HG03139 (cell line): ENCODE data around the gene KYAT1.
"Not testable (repeated sequence)": the region's sequence is repeated elsewhere in the genome, so short reads cannot be mapped to it uniquely, and the experiment has no call there.

Experiments
- ATAC-seq: cut with Tn5 transposase; IDR thresholded peaks from one replicate; pipeline ENCODE4 v1.9.1; 2021; ENCODE audit not compliant: unreplicated experiment

The KYAT1 gene

GRCh38 chr9:128843171-128843570 is 38.6 kb downstream of the KYAT1 start:
- ATAC-seq, result not testable (repeated sequence)

DNA sequence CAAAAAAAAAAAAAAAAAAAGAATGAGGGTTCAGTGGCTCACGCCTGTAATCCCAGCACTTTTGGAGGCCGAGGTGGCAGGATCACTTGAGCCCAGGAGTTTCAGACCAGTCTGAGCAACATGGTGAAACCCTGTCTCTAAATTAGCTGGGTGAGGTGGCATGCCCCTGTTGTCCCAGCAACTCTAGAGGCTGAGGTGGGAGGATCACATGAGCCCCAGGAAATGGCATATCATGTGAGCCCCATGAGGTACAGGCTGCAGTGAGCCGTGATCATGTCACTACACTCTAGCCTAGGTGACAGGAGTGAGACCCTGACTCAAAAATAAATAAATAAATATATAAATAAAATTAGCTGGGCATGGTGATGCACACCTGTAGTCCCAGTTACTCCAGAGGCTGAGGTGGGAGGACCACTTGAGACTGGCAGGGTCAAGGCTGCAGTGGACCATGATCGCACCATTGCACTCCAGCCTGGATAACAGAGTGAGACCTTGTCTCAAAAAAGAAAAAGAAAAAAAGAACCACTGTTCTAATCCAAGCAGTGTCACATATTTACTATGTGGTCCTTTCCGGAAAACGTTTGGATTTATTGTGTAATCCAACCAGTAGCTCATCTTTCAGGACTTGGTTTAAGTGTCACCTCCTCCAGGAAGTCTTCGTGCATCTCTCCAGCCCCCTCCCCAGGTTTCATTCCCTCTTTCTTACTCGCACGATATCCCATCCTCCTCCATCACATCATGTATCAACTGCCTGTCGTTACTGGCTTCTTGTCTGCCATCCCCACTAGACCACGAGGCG is 39.9 kb downstream of the KYAT1 start:
- ATAC-seq, result no peak

- no peak for ATAC-seq
These were observed 41.2 kb downstream of the KYAT1 start for GRCh38 chr9:128840524-128840923.

DNA sequence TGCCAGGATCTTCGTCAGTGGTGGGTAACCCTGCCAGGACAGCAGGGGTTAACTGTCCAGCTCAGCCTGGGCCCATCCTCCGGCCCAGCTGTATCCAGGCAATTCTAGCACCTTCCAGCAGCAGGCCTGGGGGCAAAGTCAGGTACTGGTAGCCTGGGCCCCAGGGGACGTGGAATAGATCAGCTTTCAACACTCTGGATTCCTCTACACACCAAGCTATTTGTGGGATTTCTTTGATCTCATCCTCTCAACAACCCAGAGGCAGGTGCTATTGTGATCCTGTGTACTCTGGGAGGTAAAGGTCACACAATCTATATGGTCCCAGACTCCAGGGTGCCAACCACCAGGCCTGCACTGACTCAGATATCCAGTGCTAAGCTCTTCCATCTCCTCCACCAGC is 43.4 kb downstream of the KYAT1 start:
- ATAC-seq, result no peak

DNA sequence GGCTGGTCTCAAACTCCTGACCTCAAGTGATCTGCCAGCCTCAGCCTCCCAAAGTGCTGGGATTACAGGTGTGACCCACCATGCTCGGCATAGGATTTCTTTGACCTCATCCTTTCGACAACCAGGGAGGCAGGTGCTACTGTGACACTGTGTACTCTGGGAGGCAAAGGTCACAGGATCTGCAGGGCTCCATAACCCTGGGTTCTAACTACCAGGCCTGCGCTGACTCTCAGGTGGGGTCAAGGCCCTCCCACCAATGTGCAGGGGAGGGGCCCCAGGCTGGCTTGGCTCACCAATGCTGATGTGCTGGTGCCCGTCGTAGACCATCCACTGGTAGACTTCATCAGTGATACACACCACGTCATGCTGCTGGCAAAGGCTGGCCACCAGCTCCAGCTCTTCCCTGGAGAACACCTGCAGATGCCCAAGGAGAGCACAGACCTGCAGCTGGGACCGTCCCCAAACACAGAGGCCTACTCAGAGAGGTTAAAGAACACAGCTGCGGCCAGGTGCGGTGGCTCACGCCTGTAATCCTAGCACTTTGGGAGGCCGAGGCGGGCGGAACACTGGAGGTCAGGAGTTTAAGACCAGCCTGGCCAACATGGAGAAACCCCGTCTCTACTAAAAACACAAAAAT is 45.1 kb downstream of the KYAT1 start:
- ATAC-seq, result no peak

DNA sequence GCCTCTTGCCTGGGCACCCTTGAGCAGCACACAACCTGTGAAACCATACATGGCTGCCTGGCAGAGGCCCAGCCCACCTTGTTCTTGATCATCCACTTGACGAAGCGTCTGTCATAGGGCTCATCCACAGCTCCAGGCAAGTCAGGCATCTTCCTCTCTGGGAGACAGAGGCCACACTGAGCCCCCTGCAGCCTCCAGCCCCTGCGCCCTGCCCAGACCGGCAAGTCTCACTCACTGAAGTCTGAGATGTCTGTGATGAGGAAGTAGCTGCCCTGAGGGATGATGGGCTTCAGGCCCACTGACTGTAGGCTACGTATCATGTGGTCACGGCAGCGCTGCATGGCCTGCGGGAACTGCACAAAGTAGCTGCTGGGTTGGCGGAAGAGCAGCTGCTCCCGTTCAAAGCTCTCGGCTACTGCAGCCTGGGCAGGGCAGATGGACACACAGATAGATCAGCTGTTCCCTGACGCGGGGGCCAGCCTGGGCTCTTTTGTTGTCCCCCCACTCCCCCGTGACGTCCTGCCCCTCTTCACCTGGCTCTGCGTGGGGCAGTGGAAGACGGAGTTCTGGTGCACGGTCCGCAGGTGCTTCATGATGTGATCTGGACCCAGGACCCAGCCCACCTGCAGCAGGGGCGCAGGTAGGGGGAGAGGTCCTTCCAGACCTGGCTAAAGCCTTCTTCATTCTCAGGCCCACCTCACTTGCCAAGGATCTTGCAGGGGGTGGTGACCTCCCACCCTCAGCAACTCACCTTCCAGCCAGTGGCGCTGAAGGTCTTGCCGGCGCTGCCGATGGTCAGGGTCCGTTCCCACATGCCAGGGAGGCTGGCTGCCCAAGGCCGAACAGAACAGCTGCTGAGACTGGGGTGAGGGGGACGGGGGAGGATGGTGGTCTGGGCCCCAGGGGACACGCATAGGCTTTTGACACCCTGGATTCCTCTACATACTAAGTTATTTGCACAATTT is 46.2 kb downstream of the KYAT1 start:
- ATAC-seq, result no peak

DNA sequence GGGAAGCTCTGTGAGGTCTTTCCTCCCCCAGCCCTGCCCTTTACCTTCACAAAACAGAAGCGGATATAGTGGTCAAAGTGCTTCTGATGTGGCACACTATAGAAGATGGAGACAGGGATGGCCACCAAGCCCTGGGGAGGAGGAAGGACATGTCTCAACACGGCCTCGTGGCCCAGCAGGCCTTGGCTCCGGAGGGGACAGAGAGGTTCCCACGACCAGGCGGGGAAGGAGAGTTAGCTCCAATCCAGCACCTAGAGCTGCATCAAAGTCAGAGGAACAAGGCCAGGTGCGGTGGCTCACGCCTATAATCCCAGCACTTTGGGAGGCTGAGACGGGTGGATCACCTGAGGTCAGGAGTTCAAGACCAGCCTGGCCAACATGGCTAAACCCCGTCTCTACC is 48.1 kb downstream of the KYAT1 start:
- ATAC-seq, result no peak

- ATAC-seq, result peak; percentile 97
These were observed 52.1 kb downstream of the KYAT1 start, which contains the start of gene SPOUT1 for GRCh38 chr9:128829477-128830251. TSS of gene SPOUT1 (minus strand) at chr9:128829794. CDS start at chr9:128829780, 14 bp downstream.

DNA sequence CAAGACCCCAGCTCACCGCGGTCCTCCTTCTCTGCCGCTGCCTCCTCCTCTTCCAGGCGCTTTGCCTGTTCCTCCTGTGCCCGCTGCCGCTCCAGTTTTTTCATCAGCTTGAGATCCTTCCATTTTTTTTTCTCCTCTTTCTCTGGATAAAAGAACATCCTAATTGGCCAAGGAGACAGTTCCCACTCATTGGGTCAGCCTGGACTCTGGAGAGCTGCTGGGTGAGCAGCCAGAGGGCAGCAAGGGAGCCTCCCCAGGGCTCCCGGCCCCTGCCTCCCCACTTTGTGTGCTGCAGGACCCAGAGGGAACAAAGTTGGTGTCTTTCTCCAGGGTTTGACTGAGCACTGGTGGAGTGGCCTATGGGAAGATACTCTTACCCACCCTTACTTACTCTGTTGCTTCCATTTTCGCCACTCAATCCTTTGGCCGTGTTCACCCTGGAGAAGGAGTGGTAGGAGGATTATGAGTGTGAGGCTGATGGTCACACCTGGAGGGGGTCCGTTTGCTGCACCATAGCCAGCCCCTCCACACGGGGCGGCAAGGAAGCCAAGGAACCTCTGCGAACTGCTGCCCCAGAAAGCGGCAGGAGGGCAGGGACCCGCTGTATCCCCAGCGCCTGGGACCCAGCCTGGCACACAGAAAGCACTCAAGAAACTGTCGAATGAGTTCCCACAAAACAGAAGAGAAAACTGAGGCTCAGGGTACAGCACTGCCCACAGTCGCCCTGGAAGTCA is 52.9 kb downstream of the KYAT1 start:
- no peak for ATAC-seq

DNA sequence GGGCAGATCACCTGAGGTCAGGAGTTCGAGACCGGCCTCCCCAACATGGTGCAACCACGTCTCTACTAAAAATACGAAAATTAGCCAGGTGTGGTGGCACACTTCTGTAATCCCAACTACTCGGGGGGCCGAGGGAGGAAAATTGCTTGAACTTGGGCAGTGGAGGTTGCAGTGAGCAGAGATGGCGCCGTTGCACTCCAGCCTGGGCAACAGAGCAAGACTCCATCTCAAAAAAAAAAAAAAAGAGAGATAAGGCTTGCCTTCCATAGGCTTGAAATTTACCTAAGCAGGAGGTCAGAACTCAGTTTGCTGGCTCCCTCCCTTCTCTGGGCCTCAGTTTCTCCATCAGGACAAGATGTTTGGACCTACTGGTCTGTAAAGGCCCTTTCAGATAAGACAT is 53.5 kb downstream of the KYAT1 start:
- no peak for ATAC-seq

GRCh38 chr9:128825923-128826700 is 55.6 kb downstream of the KYAT1 start:
- no peak for ATAC-seq

DNA sequence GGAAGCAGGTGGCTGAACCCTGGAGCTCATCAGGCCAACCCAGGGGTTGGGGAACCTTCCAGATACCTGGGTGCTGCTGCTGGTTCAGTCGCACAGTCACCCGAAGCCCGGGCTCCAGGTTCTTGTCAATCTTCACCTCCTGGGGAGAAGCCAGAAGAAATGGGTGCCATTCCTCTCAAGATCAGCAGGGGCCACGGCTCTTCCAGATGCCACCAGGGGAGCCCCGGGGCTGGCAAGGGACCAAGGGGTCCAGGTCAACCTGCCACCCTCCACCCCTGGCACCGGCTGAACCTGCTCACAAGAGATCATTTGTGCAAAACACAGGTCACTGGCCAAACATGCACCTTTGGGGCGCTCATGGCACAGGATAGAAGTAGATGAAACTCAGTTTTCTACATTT is 56.8 kb downstream of the KYAT1 start:
- ATAC-seq, result no peak

GRCh38 chr9:128823903-128824406 is 57.8 kb downstream of the KYAT1 start:
- ATAC-seq, result no peak

DNA sequence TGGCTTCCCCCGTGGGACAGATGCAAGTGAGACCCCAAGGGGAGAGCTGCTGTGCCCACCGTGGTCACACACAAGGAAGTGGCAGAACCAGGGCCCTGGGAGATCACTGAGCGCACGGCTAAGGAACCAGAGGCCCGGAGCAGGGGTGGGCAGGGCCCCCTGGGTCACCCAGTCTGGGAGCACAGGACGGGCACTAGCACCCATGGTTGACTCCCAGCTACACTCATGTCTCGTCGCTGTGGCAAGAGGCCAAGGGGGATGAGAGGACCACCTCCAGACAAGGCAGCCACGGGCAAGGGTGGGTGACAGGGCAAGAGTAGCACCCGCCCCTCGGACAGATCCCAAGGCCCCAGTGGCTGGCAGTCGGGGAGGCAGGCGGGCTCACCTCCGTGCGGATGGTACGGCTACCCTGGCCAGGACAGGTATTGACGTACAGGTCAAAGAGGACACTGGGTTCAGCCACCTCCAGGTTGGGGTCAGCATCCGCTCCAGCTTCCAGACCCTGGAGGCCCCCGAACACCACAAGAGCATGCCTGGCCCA is 58.3 kb downstream of the KYAT1 start:
- no peak for ATAC-seq

DNA sequence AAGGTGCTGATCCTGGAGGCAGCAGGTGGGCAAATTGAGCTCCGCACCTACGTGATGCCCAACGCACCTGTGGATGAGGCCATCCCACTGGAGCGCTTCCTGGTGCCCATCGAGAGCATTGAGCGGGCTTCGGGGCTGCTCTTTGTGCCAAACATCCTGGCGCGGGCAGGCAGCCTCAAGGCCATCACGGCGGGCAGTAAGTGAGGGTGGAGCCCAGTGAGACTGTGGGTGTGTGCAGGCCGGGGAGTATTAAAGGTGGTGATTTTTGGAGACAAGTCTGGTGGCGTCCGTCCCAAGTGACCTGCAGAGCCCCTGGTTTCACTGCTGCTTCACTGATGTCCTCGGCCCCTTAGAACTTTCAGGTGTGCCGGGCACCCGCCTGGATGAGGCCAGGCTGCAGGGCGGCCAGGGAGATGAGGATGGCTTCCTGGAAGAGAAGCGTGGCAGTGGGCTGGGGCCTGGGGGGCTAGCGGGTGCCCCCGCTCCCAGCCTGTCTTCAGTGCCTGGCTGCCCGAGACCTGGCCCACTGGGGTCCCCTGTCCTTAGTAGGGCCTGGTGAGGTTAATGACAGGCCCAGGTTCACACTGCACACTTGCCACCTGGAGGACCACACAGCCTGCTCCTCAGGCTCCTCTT is 59.2 kb downstream of the KYAT1 start:
- ATAC-seq, result no peak

- ATAC-seq, result no peak
These were observed 60.0 kb downstream of the KYAT1 start for GRCh38 chr9:128821584-128822406.
